ENCODE measurements around the gene XYLB. TPM values are rescaled to one million over a fixed set of nuclear protein-coding genes. Genes with fewer than 3 reads are reported as not detected.
"Not testable (repeated sequence)": the region's sequence is repeated elsewhere in the genome, so short reads cannot be mapped to it uniquely, and the experiment has no call there.

The XYLB gene
- total RNA-seq, 1 experiment from 2014 or later: 3.4 TPM

DNA sequence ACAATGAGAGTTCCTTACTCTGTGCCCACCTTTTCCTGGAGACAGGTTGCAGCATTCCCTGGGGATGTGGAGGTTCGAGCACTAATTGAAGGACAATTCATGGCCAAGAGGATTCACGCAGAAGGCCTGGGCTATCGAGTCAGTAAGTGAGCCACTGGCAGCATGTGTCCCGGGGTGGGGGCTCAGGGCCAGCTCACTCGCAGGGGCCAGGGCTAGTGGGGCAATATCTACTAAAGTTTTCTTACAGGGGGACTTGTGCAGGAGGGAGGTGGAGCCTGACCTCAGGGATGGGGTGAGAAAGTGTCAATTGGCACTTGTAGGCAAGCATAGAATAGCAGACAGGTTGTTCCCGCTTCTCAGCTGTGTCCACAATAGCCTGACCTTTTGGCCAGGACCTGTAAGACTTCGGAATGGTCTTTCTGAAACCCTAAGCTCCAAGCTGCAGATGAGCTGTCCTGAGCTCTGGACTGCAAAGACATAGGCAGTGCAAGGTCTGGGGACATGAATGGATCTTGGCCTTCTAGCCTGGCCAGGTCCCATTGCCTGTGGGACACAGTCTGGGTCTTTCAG is 32.7 kb downstream of the XYLB start:
- no peak for DNase-seq (ENCODE audit: low spot score)
- in situ Hi-C loops (cut with HindIII; ENCODE audit: low sequenced_read_pairs): no loop called here

DNA sequence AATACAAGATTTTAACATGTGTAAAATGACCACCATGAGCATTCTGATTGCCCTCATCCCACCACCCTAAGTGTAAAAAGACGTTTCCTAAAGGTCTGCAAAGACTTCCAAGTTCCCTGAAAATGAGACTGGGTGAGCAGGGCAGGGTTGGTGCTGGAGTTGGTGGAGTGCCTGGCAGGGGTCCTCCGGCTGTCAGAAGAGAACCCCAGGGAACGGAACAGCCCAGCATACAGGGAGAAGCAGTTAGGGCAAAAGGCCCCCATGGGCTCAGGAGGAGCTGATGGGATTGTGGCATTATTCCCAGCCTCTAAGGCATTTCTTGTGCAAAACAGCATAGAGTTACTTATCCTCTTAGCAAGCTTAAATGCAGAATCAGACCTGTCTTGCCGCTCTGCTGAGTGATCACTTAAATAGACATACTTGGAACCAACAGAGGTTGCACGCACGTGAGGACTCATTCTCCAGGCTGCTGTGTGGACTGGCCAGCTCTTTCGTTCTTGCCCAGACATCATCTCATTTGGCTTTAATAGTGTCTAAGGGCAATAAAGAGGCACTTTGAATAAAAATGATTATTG is 36.0 kb downstream of the XYLB start:
- in situ Hi-C loops (cut with HindIII; ENCODE audit: low sequenced_read_pairs): no loop called here
- no peak for DNase-seq (ENCODE audit: low spot score)

GRCh38 chr3:38383156-38383875 is 36.7 kb downstream of the XYLB start:
- in situ Hi-C loops (cut with HindIII; ENCODE audit: low sequenced_read_pairs): no loop called here
- DNase-seq (ENCODE audit: low spot score): no peak

DNA sequence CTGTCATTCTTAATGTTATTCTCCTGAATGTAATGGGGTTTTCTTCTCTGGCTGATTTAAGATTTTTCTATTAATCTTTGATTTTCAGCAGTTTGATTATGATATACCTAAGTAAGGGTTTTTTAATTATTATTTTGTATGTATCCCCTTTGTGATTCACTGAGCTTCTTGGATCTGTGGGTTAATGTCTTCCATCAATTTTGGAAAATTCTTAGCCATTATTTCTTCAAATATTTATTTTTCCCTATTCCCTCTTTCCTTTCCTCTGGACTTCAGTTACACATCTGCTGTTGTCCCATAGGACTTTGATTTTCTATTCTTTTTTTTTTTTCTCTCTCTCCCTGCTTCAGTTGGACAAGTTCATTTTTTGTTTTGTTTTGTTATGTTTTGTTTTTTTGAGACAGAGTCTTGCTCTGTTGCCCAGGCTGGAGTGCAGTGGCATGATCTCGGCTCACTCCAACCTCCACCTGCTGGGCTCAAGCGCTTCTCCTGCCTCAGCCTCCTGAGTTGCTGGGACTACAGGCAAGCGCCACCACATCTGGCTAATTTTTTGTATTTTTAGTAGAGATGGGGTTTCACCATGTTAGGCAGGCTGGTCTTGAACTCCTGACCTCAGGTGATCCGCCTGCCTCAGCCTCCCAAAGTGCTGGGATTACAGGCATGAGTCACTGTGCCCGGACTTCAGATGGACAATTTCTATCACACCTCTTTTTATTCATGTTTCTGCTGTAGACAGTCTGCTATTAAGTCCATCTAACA is 40.6 kb downstream of the XYLB start:
- DNase-seq (ENCODE audit: low spot score): no peak
- in situ Hi-C loops (cut with HindIII; ENCODE audit: low sequenced_read_pairs): no loop called here

- in situ Hi-C loops (cut with HindIII; ENCODE audit: low sequenced_read_pairs): no loop called here
- no peak for DNase-seq (ENCODE audit: low spot score)
These were observed 41.3 kb downstream of the XYLB start for GRCh38 chr3:38387862-38388261.

DNA sequence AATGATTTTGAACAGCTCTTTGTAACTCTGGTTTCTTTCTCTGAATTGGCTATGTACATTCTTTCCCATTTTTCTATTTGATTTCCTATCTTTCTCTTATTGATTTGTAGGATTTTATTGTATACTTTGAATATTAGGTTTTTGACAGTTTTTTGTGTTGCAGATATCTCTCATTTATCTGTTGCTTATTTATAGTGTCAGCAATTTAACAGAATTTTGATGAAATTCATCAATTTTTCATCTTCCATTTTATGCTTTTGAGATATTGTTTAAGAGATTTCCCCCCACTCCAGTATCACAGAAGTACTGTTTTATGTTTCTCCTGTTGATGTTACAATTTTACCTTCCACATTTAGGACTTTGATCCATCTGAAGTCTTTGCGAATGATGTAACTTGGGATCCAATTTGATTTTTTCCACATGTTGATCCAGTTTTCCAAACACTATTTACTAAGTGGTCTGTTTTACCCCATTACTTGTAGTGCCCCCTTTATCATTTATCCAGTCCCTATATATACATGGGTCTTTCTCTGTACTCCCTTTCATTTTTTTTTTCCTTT is 46.1 kb downstream of the XYLB start:
- in situ Hi-C loops (cut with HindIII; ENCODE audit: low sequenced_read_pairs): no loop called here
- no peak for DNase-seq (ENCODE audit: low spot score)

GRCh38 chr3:38396239-38396638 is 49.7 kb downstream of the XYLB start:
- in situ Hi-C loops (cut with HindIII; ENCODE audit: low sequenced_read_pairs): no loop called here
- no peak for DNase-seq (ENCODE audit: low spot score)

- in situ Hi-C loops (cut with HindIII; ENCODE audit: low sequenced_read_pairs): no loop called here
- DNase-seq (ENCODE audit: low spot score): no peak
These were observed 50.3 kb downstream of the XYLB start for GRCh38 chr3:38396861-38397260.

GRCh38 chr3:38397320-38397719 is 50.7 kb downstream of the XYLB start:
- in situ Hi-C loops (cut with HindIII; ENCODE audit: low sequenced_read_pairs): no loop called here
- no peak for DNase-seq (ENCODE audit: low spot score)

DNA sequence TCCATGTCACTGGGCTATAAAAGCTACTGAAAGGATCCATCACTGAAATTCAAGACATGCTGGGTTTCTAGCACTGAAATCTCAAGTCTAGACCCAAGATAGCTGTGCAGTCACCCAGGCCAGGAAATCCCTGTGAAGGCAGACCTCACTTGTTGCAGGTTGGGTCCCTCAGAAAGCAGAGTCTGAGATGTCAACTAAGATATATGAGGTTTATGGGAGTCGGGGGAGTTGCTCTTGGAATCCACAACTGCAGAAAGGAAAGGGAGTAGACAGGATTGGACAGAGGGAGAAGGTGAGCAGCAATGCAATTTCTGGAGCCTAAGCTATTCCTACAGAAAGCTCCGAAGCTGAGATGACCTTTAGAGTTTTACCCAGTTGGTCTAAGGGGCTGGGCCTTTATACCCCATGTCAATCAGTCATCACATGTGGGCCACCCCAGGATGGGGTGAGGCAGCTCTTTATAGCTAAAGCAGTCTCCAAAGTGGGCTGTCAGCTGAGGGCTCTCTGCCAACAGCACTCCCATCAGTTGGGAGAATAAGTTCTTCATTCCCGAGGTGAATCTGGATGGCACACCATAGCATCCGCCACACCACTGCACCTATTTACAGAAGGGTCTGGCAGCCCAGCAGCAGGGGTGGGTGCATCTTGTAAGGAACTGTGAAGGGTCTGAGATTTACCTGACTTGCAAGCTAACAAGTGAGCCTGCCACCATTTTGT is 54.8 kb downstream of the XYLB start:
- no peak for DNase-seq (ENCODE audit: low spot score)
- in situ Hi-C loops (cut with HindIII; ENCODE audit: low sequenced_read_pairs): no loop called here

DNA sequence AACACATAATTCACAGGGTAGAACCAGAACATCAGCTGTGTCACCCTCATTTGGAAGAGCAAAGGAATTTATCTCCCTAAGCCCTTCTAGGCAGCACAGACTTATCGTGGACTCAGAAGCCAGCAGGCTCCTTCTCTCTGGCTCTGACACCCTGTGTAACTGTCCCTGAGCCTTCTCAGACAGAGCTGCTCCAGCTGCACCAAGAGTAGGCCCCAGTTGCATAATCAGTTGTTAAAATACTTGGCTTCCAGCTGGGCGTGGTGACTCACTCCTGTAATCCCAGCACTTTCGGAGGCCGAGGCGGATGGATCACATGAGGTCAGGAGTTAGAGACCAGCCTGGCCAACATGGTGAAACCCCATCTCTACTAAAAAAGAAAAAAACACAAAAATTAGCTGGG is 57.7 kb downstream of the XYLB start:
- no peak for DNase-seq (ENCODE audit: low spot score)
- in situ Hi-C loops (cut with HindIII; ENCODE audit: low sequenced_read_pairs): no loop called here

- in situ Hi-C loops (cut with HindIII; ENCODE audit: low sequenced_read_pairs): no loop called here
- DNase-seq (ENCODE audit: low spot score): no peak
These were observed 65.0 kb downstream of the XYLB start for GRCh38 chr3:38411591-38411990.

DNA sequence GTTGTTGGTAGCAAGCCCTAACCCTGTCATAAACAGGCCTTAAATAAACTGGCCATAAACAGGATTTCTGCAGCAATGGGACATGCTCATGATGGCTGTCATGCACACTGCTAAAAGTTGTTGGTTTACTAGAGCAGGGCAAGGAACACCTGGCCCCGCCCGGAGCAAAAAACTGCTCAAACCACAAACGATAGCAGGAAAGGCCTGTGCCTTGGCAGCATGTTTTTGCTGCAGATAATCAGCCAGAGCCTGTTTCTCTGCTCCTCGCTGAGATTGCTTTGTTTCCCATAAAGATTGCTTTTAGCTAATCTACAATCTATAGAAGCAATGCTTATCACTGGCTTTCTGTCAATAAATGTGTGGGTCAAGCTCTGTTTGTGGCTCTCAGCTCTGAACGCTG is 74.2 kb downstream of the XYLB start:
- DNase-seq (ENCODE audit: low spot score); in situ Hi-C loops (cut with HindIII; ENCODE audit: low sequenced_read_pairs): not testable (repeated sequence)

DNA sequence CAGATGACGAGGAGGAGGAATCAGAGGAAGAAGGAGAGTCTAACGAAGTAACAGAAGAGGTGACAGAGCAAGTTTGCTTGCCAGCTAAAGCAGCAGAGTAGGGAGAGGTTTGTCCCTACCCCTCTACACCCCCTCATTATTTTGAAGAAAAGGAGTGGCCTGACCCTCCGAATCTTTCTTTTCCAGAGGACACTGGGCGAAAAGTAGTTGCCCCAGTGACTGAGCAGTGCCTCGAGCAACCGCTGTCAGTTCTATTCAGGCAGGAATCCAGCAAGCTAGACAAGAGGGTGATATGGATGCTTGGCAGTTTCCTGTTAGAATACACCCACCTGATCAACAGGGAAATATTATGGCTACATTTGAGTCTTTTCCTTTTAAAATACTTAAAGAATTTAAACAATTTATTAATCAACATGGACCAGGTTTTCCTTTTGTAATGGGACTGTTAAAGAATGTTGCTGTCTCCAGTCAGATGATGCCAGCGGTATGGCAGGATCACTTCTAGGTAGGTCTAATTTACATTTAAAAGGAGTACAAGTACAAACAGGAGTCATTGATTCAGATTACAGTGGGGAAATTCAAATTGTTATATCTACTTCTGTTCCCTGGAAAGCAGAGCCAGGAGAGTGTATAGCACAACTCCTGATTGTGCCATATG is 75.2 kb downstream of the XYLB start:
- no peak for DNase-seq (ENCODE audit: low spot score)

GRCh38 chr3:38426798-38427426 is 80.3 kb downstream of the XYLB start:
- DNase-seq (ENCODE audit: low spot score); in situ Hi-C loops (cut with HindIII; ENCODE audit: low sequenced_read_pairs): not testable (repeated sequence)

More for the DNA sequence above, 75.2 kb downstream of the XYLB start:
- in situ Hi-C loops (cut with HindIII; ENCODE audit: low sequenced_read_pairs): no loop called here

DNA sequence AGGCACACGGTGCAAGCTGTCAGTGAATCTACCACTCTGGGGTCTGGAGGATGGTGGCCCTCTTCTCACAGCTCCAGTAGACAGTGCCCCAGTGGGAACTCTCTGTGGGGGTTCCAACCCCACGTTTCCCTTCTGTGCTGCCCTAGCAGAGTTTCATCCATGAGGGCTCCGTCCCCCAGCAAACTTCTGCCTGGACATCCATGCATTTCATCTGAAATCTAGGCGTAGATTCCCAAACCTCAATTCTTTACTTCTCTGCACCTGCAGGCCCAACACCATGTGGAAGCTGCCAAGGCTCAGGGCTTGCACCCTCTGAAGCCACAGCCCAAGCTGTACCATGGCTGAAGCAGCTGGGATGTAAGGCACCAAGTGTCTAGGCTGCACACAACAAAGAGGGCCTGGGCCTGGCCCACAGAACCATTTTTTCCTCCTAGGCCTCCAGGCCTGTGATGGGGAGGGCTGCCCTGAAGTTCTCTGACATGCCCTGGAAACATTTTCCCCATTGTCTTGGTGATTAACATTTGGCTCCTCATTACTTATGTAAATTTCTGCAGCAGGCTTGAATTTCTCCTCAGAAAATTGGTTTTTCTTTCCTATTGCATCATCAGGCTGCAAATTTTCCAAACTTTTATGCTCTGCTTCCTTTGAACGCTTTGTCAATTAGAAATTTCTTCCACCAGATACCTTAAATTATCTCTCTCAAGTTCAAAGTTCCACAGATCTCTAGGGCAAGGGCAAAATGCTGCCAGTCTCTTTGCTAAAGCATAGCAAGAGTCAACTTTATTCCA is 86.5 kb downstream of the XYLB start:
- DNase-seq (ENCODE audit: low spot score); in situ Hi-C loops (cut with HindIII; ENCODE audit: low sequenced_read_pairs): not testable (repeated sequence)

GRCh38 chr3:38433661-38434060 is 87.1 kb downstream of the XYLB start:
- in situ Hi-C loops (cut with HindIII; ENCODE audit: low sequenced_read_pairs); DNase-seq (ENCODE audit: low spot score): not testable (repeated sequence)
